Measurements from ENCODE around the gene LDAH.

LDAH gene

GRCh38 chr2:20758997-20759396, 63.9 kb downstream of the LDAH start:
- Histone ChIP-seq H3K27ac (ENCODE audit: poor library complexity, severe bottlenecking) (no peak overlapping the region), H3K27me3 (ENCODE audit: insufficient read depth, poor library complexity, severe bottlenecking) (no peaks in the 10 kb centered on the region), H3K4me1 (ENCODE audit: insufficient read depth, poor library complexity, severe bottlenecking) (no peaks in the 10 kb centered on the region), H3K36me3 (ENCODE audit: low read depth) (peaks cover 3% of the 10 kb centered on the region; the same call in 1 of the 2 replicates), H3K9me3 (ENCODE audit: severe bottlenecking) (no peaks in the 10 kb centered on the region), H3K4me3 (ENCODE audit: severe bottlenecking) (no peak overlapping the region)
- DNase-seq (ENCODE audit: low spot score) (no peak), ATAC-seq (ENCODE audit: low read depth) (no peak)
- no peak for TF ChIP-seq CTCF (IDR thresholded peaks at IDR 0.05; ENCODE audit: poor library complexity, severe bottlenecking)

GRCh38 chr2:20757405-20758090, 65.4 kb downstream of the LDAH start:
- peaks cover 3% of the 10 kb centered on the region; the same call in 1 of the 2 replicates for H3K36me3 ChIP-seq (ENCODE audit: low read depth)
- no peak overlapping the region for H3K4me3 ChIP-seq (ENCODE audit: severe bottlenecking)
- no peaks in the 10 kb centered on the region for H3K9me3 ChIP-seq (ENCODE audit: severe bottlenecking)
- DNase-seq (ENCODE audit: low spot score) (no peak), ATAC-seq (ENCODE audit: low read depth) (no peak)
- no peak overlapping the region for H3K27ac ChIP-seq (ENCODE audit: poor library complexity, severe bottlenecking)
- no peaks in the 10 kb centered on the region for H3K27me3 ChIP-seq (ENCODE audit: insufficient read depth, poor library complexity, severe bottlenecking)
- H3K4me1 ChIP-seq (ENCODE audit: insufficient read depth, poor library complexity, severe bottlenecking), result no peaks in the 10 kb centered on the region
- no peak for TF ChIP-seq CTCF (IDR thresholded peaks at IDR 0.05; ENCODE audit: poor library complexity, severe bottlenecking)

- H3K4me1 ChIP-seq (ENCODE audit: insufficient read depth, poor library complexity, severe bottlenecking), result no peaks in the 10 kb centered on the region
- no peaks in the 10 kb centered on the region for H3K9me3 ChIP-seq (ENCODE audit: severe bottlenecking)
- no peaks in the 10 kb centered on the region for H3K36me3 ChIP-seq (ENCODE audit: low read depth)
- no peak for ATAC-seq (ENCODE audit: low read depth)
- no peak for TF ChIP-seq CTCF (IDR thresholded peaks at IDR 0.05; ENCODE audit: poor library complexity, severe bottlenecking)
- DNase-seq (ENCODE audit: low spot score), result no peak
- H3K27me3 ChIP-seq (ENCODE audit: insufficient read depth, poor library complexity, severe bottlenecking), result no peaks in the 10 kb centered on the region
- H3K27ac ChIP-seq (ENCODE audit: poor library complexity, severe bottlenecking), result no peak overlapping the region
- H3K4me3 ChIP-seq (ENCODE audit: severe bottlenecking), result no peak overlapping the region
Measured at GRCh38 chr2:20755132-20755800, 67.6 kb downstream of the LDAH start.

- H3K9me3 ChIP-seq (ENCODE audit: severe bottlenecking), result no peaks in the 10 kb centered on the region
- DNase-seq (ENCODE audit: low spot score) (no peak), ATAC-seq (ENCODE audit: low read depth) (no peak)
- no peaks in the 10 kb centered on the region for H3K4me1 ChIP-seq (ENCODE audit: insufficient read depth, poor library complexity, severe bottlenecking)
- no peaks in the 10 kb centered on the region; the same call in 1 of the 2 replicates for H3K36me3 ChIP-seq (ENCODE audit: low read depth)
- H3K27me3 ChIP-seq (ENCODE audit: insufficient read depth, poor library complexity, severe bottlenecking), result no peaks in the 10 kb centered on the region
- no peak overlapping the region for H3K4me3 ChIP-seq (ENCODE audit: severe bottlenecking)
- no peak for TF ChIP-seq CTCF (IDR thresholded peaks at IDR 0.05; ENCODE audit: poor library complexity, severe bottlenecking)
- no peak overlapping the region for H3K27ac ChIP-seq (ENCODE audit: poor library complexity, severe bottlenecking)
Measured at GRCh38 chr2:20752293-20752692, 70.6 kb downstream of the LDAH start.

- DNase-seq (ENCODE audit: low spot score) (no peak), ATAC-seq (ENCODE audit: low read depth) (no peak)
- no peak for TF ChIP-seq CTCF (IDR thresholded peaks at IDR 0.05; ENCODE audit: poor library complexity, severe bottlenecking)
- Histone ChIP-seq H3K4me1 (ENCODE audit: insufficient read depth, poor library complexity, severe bottlenecking) (no peaks in the 10 kb centered on the region), H3K27ac (ENCODE audit: poor library complexity, severe bottlenecking) (no peak overlapping the region), H3K9me3 (ENCODE audit: severe bottlenecking) (no peaks in the 10 kb centered on the region), H3K36me3 (ENCODE audit: low read depth) (no peaks in the 10 kb centered on the region; the same call in 1 of the 2 replicates), H3K4me3 (ENCODE audit: severe bottlenecking) (no peak overlapping the region), H3K27me3 (ENCODE audit: insufficient read depth, poor library complexity, severe bottlenecking) (no peaks in the 10 kb centered on the region)
Measured at GRCh38 chr2:20747317-20747716, 75.6 kb downstream of the LDAH start.

Measured in RWPE2 (cell line).